ENCODE data around the gene PSMA5. TPM values are rescaled to one million over a fixed set of nuclear protein-coding genes. Genes with fewer than 3 reads are reported as not detected.

Gene PSMA5
- total RNA-seq, 2 donors from 2014 or later, result 19.8 to 27.6 TPM

DNA sequence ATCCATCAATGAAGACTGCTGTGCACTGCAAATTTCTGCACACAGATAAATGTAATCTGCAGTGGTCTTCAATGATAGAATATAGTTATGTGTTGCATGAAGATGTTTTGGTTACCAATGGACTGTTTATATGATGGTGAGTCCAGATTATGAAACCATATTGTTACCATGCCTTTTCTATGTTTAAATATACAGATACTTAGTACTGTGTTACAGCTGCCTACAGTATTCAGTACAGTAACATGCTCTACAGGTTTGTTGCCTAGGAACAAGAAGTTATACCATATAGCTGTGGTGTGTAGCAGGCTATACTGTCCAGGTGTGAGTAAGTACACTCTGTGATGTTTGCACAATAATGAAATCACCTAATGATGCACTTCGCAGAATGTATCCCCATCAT lies 69.3 kb downstream of the PSMA5 start:
- TF ChIP-seq, protein P1, sequence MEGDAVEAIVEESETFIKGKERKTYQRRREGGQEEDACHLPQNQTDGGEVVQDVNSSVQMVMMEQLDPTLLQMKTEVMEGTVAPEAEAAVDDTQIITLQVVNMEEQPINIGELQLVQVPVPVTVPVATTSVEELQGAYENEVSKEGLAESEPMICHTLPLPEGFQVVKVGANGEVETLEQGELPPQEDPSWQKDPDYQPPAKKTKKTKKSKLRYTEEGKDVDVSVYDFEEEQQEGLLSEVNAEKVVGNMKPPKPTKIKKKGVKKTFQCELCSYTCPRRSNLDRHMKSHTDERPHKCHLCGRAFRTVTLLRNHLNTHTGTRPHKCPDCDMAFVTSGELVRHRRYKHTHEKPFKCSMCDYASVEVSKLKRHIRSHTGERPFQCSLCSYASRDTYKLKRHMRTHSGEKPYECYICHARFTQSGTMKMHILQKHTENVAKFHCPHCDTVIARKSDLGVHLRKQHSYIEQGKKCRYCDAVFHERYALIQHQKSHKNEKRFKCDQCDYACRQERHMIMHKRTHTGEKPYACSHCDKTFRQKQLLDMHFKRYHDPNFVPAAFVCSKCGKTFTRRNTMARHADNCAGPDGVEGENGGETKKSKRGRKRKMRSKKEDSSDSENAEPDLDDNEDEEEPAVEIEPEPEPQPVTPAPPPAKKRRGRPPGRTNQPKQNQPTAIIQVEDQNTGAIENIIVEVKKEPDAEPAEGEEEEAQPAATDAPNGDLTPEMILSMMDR (IDR thresholded peaks at IDR 0.05), result no peak
- no peaks in the 10 kb centered on the region for H3K27me3 ChIP-seq
- peaks cover 29% of the 10 kb centered on the region for H3K36me3 ChIP-seq
- peaks cover 0 to 10% of the 10 kb centered on the region in 2 donors for H3K4me1 ChIP-seq
- no peak overlapping the region for H3K27ac ChIP-seq
- no peak for DNase-seq (ENCODE audit: low spot score)
- no peak overlapping the region for H3K4me3 ChIP-seq
- H3K9me3 ChIP-seq, result no peaks in the 10 kb centered on the region

DNA sequence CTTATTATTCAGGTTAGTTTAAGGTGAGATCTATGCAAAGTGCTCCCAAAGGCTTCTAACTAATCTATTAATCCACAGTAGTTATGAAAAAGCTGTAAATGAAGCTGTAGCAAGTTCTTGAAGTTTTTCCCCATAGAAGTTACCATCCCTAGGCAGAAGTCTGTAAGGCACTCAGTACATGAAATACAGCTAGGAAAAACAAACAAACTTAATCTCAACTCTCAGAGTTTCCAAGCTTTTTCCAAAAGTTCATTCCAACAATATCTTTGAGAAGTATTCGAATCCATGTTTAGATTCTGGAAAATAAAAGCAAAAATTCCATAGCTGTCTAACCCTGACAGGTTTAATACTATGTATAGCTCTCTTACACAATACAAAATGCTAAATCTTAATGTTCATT lies 69.7 kb downstream of the PSMA5 start:
- H3K27me3 ChIP-seq, result no peaks in the 10 kb centered on the region
- no peak overlapping the region for H3K27ac ChIP-seq
- H3K4me1 ChIP-seq, result peaks cover 0 to 10% of the 10 kb centered on the region in 2 donors
- TF ChIP-seq, protein P1 (IDR thresholded peaks at IDR 0.05), result no peak
- no peak for DNase-seq (ENCODE audit: low spot score)
- peaks cover 33% of the 10 kb centered on the region for H3K36me3 ChIP-seq
- H3K4me3 ChIP-seq, result no peak overlapping the region
- no peaks in the 10 kb centered on the region for H3K9me3 ChIP-seq

DNA sequence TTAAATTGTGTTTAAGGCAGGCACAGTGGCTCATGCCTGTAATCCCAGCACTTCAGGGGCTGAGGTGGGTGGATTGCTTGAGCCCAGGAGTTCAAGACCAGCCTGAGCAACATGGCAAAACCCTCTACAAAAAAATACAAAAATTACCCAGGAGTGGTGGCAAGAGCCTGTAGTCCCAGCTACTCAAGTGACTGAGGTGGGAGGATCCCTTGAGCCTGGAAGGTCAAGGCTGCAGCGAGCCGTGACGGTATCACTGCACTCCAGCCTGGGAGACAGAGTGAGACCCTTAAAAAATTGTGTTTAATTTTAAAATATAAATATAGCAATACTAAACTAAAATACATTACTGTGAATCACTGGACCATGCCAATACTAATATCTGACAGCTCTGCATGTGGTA lies 71.3 kb downstream of the PSMA5 start:
- Histone ChIP-seq H3K27ac (no peak overlapping the region), H3K4me3 (no peak overlapping the region), H3K4me1 (peaks cover 0 to 10% of the 10 kb centered on the region in 2 donors), H3K36me3 (peaks cover 49% of the 10 kb centered on the region), H3K9me3 (no peaks in the 10 kb centered on the region), H3K27me3 (no peaks in the 10 kb centered on the region)
- TF ChIP-seq, protein P1 (IDR thresholded peaks at IDR 0.05), result no peak
- DNase-seq (ENCODE audit: low spot score), result no peak

DNA sequence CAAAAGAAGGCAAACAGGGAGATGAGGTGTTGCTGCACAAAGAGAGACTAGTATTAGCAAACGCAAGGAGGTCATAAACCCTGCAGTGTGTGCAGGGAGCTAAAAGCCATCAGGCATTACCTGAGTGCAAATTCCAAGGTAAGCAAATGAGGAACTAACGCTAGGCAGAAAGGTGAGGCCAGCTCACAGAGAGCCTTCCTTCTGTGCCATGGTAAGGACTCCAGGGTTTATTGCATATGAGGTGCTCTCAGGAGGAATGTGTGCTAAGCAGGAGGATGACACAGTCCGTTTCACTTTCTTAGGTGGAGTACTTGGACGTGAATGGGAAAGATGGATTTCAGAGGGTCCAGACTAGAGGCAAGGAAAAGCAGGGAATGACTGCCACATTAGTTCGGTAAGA lies 74.8 kb downstream of the PSMA5 start:
- no peak overlapping the region for H3K4me3 ChIP-seq
- peaks cover 81% of the 10 kb centered on the region for H3K36me3 ChIP-seq
- H3K4me1 ChIP-seq, result no peaks in the 10 kb centered on the region
- TF ChIP-seq, protein P1 (IDR thresholded peaks at IDR 0.05), result no peak
- H3K27me3 ChIP-seq, result no peaks in the 10 kb centered on the region
- no peak overlapping the region for H3K27ac ChIP-seq
- DNase-seq (ENCODE audit: low spot score), result no peak
- no peaks in the 10 kb centered on the region for H3K9me3 ChIP-seq

DNA sequence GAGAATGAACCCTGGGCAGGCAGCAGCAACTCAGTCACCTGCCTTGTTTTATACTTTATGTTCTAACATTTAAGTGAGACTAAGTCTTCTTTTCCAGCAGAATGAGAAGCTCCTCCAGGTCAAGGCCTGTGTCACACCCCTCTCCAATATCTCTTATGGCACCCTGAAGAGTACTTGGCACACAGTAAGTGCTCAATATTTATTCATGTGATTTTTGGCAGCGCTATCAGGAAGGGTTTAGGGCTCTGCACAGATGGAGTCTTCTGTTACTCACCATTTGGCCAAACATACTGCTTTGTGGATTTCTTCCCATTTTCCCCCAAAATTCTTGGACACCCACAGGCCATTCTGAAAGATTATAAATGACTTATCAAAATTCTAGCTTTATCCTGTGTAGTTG lies 75.6 kb downstream of the PSMA5 start:
- no peak overlapping the region for H3K4me3 ChIP-seq
- H3K27ac ChIP-seq, result no peak overlapping the region
- no peaks in the 10 kb centered on the region for H3K4me1 ChIP-seq
- no peaks in the 10 kb centered on the region for H3K9me3 ChIP-seq
- DNase-seq (ENCODE audit: low spot score), result no peak
- TF ChIP-seq, protein P1 (IDR thresholded peaks at IDR 0.05), result no peak
- peaks cover 89% of the 10 kb centered on the region for H3K36me3 ChIP-seq
- no peaks in the 10 kb centered on the region for H3K27me3 ChIP-seq

DNA sequence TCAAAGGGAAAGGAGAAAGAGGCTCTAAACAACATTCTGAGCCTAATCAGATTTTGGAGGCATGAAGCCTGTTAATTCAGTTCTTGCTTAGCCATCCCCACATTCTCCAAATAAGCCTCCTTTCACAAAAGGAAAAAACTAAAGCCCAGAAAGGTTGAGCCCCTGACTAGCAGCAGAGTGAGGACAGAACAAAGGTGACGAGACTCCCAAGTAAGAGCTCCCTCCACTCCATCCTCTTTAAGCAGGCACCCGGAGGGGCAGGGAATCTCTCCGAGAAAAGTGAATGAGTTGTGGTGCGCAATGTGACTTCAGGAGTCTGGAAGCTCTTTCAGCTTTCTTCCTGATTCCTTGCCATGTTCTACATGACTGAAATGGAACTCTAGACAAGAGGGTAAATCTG lies 76.1 kb downstream of the PSMA5 start:
- DNase-seq (ENCODE audit: low spot score), result no peak
- Histone ChIP-seq H3K27me3 (no peaks in the 10 kb centered on the region), H3K27ac (no peak overlapping the region), H3K4me3 (no peak overlapping the region), H3K9me3 (no peaks in the 10 kb centered on the region), H3K4me1 (no peaks in the 10 kb centered on the region), H3K36me3 (peaks cover 92% of the 10 kb centered on the region)
- TF ChIP-seq, protein P1 (IDR thresholded peaks at IDR 0.05), result no peak
